ENCODE data around the gene SMARCA5.

- no peak for TF ChIP-seq CTCF (IDR thresholded peaks at IDR 0.05)
- no peak for TF ChIP-seq POLR2A (IDR thresholded peaks at IDR 0.05)
- no peak for TF ChIP-seq EP300 (IDR thresholded peaks at IDR 0.05)
Observed at GRCh38 chr4:143597276-143597675, 83.8 kb downstream of the SMARCA5 start.
